Measurements from ENCODE around the gene ABCC3. TPM values are rescaled to one million over a fixed set of nuclear protein-coding genes. Genes with fewer than 3 reads are reported as not detected.
A peak's percentile ranks its signal among the peaks of the same experiment; 100 is the strongest.

ABCC3 gene
- total and polyA plus RNA-seq, 9 of the 15 experiments (the other 6 are each of a cell fraction or from before 2014, with no cell fraction given): 0.03 to 1.6 (median 0.42) TPM; not detected in 5

DNA sequence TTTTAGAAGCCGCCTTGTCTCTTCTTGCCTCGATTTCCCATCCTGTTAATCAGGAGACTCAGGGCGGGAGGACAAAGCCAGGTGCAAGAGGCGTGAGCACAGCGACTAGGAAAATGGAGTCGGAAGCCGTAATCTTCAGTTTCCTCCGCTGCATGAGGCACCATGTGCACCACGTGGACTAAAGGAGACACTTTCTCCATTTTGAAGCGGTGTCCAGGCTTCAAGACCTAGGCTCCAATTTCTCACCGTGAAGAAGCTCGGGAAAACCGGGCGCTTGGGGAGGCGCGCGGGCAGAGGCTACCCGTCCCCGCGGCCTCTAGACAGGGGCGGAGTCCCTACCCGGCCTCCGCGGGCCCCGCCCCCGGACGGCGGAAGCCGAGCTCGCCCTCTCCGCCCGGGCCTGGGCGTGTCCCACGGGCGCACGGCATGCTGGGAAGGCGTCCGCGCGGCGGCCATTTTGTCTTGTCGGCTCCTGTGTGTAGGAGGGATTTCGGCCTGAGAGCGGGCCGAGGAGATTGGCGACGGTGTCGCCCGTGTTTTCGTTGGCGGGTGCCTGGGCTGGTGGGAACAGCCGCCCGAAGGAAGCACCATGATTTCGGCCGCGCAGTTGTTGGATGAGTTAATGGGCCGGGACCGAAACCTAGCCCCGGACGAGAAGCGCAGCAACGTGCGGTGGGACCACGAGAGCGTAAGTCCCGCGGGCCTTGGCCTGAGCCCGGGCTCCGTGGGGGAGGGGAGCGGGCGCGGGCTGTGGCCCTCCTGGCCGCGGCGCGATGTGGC lies 84.7 kb downstream of the ABCC3 start, which contains the start of gene LUC7L3 (continued):
- TF ChIP-seq, protein P1, sequence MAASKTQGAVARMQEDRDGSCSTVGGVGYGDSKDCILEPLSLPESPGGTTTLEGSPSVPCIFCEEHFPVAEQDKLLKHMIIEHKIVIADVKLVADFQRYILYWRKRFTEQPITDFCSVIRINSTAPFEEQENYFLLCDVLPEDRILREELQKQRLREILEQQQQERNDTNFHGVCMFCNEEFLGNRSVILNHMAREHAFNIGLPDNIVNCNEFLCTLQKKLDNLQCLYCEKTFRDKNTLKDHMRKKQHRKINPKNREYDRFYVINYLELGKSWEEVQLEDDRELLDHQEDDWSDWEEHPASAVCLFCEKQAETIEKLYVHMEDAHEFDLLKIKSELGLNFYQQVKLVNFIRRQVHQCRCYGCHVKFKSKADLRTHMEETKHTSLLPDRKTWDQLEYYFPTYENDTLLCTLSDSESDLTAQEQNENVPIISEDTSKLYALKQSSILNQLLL (CRISPR knock-in tag; IDR thresholded peaks at IDR 0.05; ENCODE audit: borderline replicate concordance): no peak
- peak; percentile 66; the same call in 1 of the 2 replicates for TF ChIP-seq ETV5 (CRISPR knock-in tag; IDR thresholded peaks at IDR 0.05; ENCODE audit: low read depth)
- TF ChIP-seq, protein P2, sequence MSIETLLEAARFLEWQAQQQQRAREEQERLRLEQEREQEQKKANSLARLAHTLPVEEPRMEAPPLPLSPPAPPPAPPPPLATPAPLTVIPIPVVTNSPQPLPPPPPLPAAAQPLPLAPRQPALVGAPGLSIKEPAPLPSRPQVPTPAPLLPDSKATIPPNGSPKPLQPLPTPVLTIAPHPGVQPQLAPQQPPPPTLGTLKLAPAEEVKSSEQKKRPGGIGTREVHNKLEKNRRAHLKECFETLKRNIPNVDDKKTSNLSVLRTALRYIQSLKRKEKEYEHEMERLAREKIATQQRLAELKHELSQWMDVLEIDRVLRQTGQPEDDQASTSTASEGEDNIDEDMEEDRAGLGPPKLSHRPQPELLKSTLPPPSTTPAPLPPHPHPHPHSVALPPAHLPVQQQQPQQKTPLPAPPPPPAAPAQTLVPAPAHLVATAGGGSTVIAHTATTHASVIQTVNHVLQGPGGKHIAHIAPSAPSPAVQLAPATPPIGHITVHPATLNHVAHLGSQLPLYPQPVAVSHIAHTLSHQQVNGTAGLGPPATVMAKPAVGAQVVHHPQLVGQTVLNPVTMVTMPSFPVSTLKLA (conservative IDR thresholded peaks at IDR 0.05): peak; percentile 76 to 92
- TF ChIP-seq, protein P3, sequence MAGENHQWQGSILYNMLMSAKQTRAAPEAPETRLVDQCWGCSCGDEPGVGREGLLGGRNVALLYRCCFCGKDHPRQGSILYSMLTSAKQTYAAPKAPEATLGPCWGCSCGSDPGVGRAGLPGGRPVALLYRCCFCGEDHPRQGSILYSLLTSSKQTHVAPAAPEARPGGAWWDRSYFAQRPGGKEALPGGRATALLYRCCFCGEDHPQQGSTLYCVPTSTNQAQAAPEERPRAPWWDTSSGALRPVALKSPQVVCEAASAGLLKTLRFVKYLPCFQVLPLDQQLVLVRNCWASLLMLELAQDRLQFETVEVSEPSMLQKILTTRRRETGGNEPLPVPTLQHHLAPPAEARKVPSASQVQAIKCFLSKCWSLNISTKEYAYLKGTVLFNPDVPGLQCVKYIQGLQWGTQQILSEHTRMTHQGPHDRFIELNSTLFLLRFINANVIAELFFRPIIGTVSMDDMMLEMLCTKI (IDR thresholded peaks at IDR 0.05; ENCODE audit: partially characterized antibody): no peak
- TF ChIP-seq, protein P4, sequence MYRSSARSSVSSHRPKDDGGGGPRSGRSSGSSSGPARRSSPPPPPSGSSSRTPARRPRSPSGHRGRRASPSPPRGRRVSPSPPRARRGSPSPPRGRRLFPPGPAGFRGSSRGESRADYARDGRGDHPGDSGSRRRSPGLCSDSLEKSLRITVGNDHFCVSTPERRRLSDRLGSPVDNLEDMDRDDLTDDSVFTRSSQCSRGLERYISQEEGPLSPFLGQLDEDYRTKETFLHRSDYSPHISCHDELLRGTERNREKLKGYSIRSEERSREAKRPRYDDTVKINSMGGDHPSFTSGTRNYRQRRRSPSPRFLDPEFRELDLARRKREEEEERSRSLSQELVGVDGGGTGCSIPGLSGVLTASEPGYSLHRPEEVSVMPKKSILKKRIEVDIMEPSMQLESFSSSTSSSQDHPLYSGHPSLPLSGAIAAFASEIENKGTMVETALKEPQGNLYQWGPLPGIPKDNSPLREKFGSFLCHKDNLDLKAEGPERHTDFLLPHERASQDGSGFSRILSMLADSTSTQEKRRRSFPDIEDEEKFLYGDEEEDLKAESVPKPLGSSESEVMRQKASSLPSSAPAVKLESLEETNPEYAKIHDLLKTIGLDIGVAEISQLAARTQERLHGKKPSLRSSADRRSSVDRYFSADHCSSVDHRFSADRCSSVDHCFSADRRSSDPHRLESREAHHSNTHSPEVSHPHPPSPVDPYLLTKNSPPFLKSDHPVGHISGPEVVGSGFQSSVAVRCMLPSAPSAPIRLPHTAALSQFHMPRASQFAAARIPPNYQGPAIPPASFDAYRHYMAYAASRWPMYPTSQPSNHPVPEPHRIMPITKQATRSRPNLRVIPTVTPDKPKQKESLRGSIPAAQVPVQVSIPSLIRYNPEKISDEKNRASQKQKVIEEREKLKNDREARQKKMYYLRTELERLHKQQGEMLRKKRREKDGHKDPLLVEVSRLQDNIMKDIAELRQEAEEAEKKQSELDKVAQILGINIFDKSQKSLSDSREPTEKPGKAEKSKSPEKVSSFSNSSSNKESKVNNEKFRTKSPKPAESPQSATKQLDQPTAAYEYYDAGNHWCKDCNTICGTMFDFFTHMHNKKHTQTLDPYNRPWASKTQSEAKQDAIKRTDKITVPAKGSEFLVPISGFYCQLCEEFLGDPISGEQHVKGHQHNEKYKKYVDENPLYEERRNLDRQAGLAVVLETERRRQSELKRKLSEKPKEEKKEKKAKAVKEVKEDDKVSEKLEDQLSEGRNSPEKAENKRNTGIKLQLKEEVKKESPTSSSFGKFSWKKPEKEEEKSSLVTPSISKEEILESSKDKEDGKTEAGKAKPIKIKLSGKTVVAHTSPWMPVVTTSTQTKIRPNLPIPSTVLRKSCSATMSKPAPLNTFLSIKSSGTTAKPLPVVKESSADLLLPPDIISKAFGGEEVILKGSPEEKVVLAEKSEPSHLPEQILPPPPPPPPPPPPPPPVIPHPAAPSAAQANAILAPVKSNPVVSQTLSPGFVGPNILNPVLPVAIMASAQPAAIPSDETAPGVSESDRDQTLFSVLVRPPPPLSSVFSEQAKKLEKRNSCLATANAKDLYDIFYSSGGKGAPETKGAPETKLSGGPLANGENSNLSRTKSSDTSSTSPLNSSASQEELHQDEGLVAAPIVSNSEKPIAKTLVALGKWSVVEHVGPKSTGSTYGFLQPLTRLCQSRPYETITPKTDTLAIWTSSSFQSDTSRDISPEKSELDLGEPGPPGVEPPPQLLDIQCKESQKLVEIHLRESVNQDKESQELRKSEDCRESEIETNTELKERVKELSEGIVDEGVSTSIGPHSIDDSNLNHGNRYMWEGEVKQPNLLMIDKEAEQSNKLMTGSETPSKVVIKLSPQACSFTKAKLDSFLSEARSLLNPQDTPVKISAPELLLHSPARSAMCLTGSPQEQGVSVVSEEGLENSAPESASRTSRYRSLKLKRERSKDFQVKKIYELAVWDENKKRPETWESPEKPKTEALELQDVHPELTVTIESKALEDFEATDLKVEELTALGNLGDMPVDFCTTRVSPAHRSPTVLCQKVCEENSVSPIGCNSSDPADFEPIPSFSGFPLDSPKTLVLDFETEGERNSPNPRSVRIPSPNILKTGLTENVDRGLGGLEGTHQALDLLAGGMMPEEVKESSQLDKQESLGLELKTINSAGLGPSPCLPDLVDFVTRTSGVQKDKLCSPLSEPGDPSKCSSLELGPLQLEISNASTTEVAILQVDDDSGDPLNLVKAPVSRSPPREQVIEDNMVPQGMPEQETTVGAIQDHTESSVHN (IDR thresholded peaks at IDR 0.05; ENCODE audit: borderline replicate concordance in 1 of 2, low read depth in 1 of 2): no peak
- no peak for TF ChIP-seq SAFB2 (IDR thresholded peaks at IDR 0.05; ENCODE audit: borderline replicate concordance, low read depth, low read length, severe bottlenecking)
- TF ChIP-seq, protein P5, sequence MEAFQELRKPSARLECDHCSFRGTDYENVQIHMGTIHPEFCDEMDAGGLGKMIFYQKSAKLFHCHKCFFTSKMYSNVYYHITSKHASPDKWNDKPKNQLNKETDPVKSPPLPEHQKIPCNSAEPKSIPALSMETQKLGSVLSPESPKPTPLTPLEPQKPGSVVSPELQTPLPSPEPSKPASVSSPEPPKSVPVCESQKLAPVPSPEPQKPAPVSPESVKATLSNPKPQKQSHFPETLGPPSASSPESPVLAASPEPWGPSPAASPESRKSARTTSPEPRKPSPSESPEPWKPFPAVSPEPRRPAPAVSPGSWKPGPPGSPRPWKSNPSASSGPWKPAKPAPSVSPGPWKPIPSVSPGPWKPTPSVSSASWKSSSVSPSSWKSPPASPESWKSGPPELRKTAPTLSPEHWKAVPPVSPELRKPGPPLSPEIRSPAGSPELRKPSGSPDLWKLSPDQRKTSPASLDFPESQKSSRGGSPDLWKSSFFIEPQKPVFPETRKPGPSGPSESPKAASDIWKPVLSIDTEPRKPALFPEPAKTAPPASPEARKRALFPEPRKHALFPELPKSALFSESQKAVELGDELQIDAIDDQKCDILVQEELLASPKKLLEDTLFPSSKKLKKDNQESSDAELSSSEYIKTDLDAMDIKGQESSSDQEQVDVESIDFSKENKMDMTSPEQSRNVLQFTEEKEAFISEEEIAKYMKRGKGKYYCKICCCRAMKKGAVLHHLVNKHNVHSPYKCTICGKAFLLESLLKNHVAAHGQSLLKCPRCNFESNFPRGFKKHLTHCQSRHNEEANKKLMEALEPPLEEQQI (IDR thresholded peaks at IDR 0.05): no peak
- peak; percentile 84 for TF ChIP-seq BRD9 (IDR thresholded peaks at IDR 0.05; ENCODE audit: low read depth, partially characterized antibody)
